Osteocyte (in vitro differentiated cells): ENCODE measurements around the gene YAP1. TPM values are rescaled to one million over a fixed set of nuclear protein-coding genes. Genes with fewer than 3 reads are reported as not detected.
A peak's percentile ranks its signal among the peaks of the same experiment; 100 is the strongest.

ENCODE experiments used
- DNase-seq: peaks from one replicate; pipeline ENCODE4 v3.0.0; 2021; ENCODE audit warnings: mixed read lengths; ENCODE audit not compliant: unreplicated experiment; ENCODE audit errors: extremely low spot score
- H3K27ac Mint-ChIP-seq: one replicate; pipeline ENCODE4 v1.8.0; 2021; ENCODE audit warnings: mild to moderate bottlenecking, mixed read lengths; ENCODE audit not compliant: unreplicated experiment
- H3K27me3 Mint-ChIP-seq: one replicate; pipeline ENCODE4 v1.8.0; 2021; ENCODE audit warnings: mixed read lengths; ENCODE audit not compliant: unreplicated experiment
- H3K36me3 Mint-ChIP-seq: one replicate; pipeline ENCODE4 v1.8.0; 2021; ENCODE audit warnings: mixed read lengths; ENCODE audit not compliant: unreplicated experiment
- H3K4me1 Mint-ChIP-seq: one replicate; pipeline ENCODE4 v1.8.0; 2021; ENCODE audit warnings: mixed read lengths; ENCODE audit not compliant: unreplicated experiment
- H3K4me3 Mint-ChIP-seq: one replicate; pipeline ENCODE4 v1.8.0; 2021; ENCODE audit warnings: mild to moderate bottlenecking, moderate library complexity, mixed read lengths; ENCODE audit not compliant: unreplicated experiment
- H3K9me3 Mint-ChIP-seq: one replicate; pipeline ENCODE4 v1.8.0; 2021; ENCODE audit warnings: mixed read lengths; ENCODE audit not compliant: unreplicated experiment
- total RNA-seq: library from RNA; stranded (reverse); gene quantifications from 2 replicates; pipeline ENCODE4 v1.2.1, GENCODE V29; 2021
- TF ChIP-seq, protein P1 (sequence below): fragments of 200-600 bp; sonication (generic); IDR thresholded peaks from 2 replicates; pipeline ENCODE4 v1.5.0; 2021; ENCODE audit warnings: antibody characterized with exemption, mild to moderate bottlenecking, moderate library complexity

The YAP1 gene
- total RNA-seq, 1 donor from 2014 or later, result 128 TPM

DNA sequence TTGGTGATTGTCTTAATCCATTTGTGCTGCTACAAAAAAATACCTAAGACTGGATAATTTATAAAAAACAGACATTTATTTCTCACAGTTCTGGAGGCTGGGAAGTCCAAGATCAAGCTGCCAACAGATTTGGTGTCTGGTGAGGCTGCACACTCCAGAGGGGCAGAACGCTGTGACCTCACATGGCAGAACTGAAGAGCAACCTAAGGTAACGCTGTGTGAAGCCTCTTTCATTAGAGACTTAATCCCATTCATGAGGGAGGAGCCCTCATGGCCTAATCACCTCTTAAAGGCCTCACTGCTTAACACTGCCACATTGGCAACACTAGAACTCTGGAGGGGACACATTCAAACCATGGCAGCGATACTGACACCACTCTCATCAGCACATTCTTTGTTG is 164.4 kb downstream of the YAP1 start:
- Mint-ChIP-seq H3K27me3 (no peaks in the 10 kb centered on the region), H3K36me3 (no peaks in the 10 kb centered on the region), H3K4me1 (peaks cover 30% of the 10 kb centered on the region), H3K27ac (no peak overlapping the region), H3K4me3 (no peak overlapping the region), H3K9me3 (peaks cover 4% of the 10 kb centered on the region)
- TF ChIP-seq, protein P1, sequence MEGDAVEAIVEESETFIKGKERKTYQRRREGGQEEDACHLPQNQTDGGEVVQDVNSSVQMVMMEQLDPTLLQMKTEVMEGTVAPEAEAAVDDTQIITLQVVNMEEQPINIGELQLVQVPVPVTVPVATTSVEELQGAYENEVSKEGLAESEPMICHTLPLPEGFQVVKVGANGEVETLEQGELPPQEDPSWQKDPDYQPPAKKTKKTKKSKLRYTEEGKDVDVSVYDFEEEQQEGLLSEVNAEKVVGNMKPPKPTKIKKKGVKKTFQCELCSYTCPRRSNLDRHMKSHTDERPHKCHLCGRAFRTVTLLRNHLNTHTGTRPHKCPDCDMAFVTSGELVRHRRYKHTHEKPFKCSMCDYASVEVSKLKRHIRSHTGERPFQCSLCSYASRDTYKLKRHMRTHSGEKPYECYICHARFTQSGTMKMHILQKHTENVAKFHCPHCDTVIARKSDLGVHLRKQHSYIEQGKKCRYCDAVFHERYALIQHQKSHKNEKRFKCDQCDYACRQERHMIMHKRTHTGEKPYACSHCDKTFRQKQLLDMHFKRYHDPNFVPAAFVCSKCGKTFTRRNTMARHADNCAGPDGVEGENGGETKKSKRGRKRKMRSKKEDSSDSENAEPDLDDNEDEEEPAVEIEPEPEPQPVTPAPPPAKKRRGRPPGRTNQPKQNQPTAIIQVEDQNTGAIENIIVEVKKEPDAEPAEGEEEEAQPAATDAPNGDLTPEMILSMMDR, result no peak
- DNase-seq, result no peak

DNA sequence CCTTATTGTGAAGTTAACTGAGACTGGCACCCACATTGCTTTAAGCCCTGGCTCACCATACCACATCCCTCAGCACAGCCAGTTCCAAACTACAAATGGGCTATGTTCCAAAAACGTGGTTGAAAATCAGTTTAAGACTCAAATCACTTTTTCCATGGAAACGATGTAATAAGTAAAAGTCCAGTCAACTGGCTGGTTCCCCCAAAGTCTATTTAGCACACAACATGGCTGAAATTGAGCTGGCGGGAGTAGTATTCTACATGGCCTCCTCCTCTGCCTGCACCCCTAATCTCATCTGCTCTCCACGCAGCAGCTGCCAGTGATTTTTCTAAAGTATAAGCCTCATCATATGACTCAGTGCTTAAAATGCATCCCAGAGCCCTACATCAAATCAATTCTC is 166.1 kb downstream of the YAP1 start:
- H3K4me3 Mint-ChIP-seq, result no peak overlapping the region
- DNase-seq, result no peak
- TF ChIP-seq, protein P1, result no peak
- no peaks in the 10 kb centered on the region for H3K27me3 Mint-ChIP-seq
- peaks cover 4% of the 10 kb centered on the region for H3K9me3 Mint-ChIP-seq
- peak overlapping the region; percentile 11 for H3K27ac Mint-ChIP-seq
- H3K4me1 Mint-ChIP-seq, result peaks cover 28% of the 10 kb centered on the region
- H3K36me3 Mint-ChIP-seq, result no peaks in the 10 kb centered on the region

DNA sequence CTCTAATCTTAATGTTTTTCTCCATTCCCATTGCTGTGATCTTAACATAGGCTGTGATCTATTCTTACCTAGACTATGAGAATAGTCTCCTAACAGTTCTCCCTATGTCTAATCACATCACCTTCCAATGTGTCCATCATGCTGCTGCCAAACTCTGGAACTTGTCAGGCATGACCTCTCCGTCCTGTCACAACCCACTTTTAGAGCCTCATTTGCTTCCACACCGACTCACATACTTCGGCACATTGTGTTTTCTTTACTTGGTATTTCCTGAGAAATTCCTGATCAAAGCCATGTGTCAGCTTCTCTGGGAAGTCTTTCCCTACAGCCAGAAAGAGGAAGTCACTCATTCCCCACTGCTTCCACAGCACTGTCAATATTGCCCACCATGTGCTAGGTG is 166.5 kb downstream of the YAP1 start:
- peak overlapping the region; percentile 11 for H3K27ac Mint-ChIP-seq

DNA sequence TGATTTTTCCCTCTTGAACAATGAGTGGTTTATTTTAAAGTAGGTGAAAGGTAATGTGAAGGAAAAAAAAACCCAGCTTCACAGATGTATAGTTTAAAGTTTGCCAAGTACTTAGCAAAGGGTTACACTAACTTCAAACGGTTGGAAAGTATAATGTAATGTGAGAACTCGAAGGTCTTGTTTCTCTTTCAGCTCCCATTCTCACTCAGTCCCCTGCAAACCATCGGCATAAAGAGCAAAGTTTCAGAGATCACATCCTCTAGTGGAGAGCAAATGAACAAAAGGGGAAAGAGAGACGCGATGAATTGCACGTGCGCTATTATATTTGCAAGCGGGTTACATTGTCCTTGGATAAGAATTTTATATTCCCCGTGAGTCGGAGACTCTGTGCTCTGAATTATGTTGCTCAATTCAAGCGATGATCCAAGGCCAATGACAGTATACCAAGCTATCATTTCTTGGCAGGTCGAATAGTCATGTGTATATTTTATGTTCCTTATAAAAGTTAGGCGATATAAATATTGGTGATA is 169.5 kb downstream of the YAP1 start:
- no peaks in the 10 kb centered on the region for H3K36me3 Mint-ChIP-seq
- peak overlapping the region; percentile 26 for H3K4me3 Mint-ChIP-seq
- TF ChIP-seq, protein P1, result peak; percentile 27
- no peaks in the 10 kb centered on the region for H3K9me3 Mint-ChIP-seq
- H3K4me1 Mint-ChIP-seq, result peaks cover 36% of the 10 kb centered on the region
- H3K27me3 Mint-ChIP-seq, result no peaks in the 10 kb centered on the region
- no peak overlapping the region for H3K27ac Mint-ChIP-seq
- no peak for DNase-seq

More for the DNA sequence above, 166.5 kb downstream of the YAP1 start:
- no peak overlapping the region for H3K4me3 Mint-ChIP-seq
- TF ChIP-seq, protein P1, result no peak
- no peaks in the 10 kb centered on the region for H3K36me3 Mint-ChIP-seq
- peaks cover 28% of the 10 kb centered on the region for H3K4me1 Mint-ChIP-seq
- H3K27me3 Mint-ChIP-seq, result no peaks in the 10 kb centered on the region
- no peak for DNase-seq
- H3K9me3 Mint-ChIP-seq, result peaks cover 4% of the 10 kb centered on the region

DNA sequence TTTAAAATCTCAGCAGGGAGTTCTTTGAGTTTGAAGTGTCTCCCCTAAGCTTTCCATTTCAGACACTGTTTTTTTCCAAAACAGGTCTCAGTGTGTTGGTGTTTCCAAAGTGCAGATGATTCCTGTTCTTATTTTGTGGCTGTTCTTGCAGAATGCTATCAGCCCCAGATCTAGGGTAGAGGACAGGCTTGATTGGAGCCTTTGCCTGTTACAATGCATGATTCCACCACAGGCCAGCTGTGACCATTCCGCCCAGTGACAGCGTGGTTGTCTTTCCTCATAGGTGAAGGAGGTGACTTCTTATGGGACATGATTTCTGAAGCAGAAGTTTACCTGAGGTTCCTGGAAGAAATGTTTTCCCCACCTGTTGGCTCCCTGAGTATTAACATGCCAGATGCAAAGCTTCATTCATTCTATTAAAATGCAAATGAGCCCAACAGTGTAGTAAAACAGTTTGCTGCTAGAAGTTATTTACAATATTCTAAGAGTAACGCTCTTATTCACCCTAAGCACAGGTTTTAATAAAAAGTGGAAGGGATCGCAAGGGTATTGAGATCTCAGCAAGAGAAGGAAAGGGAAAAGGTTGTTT is 170.1 kb downstream of the YAP1 start:
- Mint-ChIP-seq H3K27ac (no peak overlapping the region), H3K36me3 (no peaks in the 10 kb centered on the region)
- TF ChIP-seq, protein P1, result no peak

More for the DNA sequence above, 170.1 kb downstream of the YAP1 start:
- Mint-ChIP-seq H3K9me3 (no peaks in the 10 kb centered on the region), H3K4me1 (peaks cover 36% of the 10 kb centered on the region), H3K27me3 (no peaks in the 10 kb centered on the region), H3K4me3 (no peak overlapping the region)
- DNase-seq, result no peak

Other genes starting within 250 kb of the YAP1 start
- gene CEP126, start 195.4 kb upstream of the YAP1 start, total RNA-seq, result 8.9 and 9.6 TPM in 2 replicates
- gene ANGPTL5, start 193.9 kb upstream of the YAP1 start, total RNA-seq, result 2.4 and 2.9 TPM in 2 replicates
- gene CFAP300, start 63.0 kb upstream of the YAP1 start, total RNA-seq, result 3.1 and 4.9 TPM in 2 replicates
- gene BIRC3, start 207.0 kb downstream of the YAP1 start, total RNA-seq, result 1.0 and 1.5 TPM in 2 replicates
- 46.0 and 51.3 TPM in 2 replicates for gene BIRC2, start 236.8 kb downstream of the YAP1 start, total RNA-seq